ENCODE data around the gene PKP2. TPM values are rescaled to one million over a fixed set of nuclear protein-coding genes. Genes with fewer than 3 reads are reported as not detected.
A peak's percentile ranks its signal among the peaks of the same experiment; 100 is the strongest.

Gene PKP2
- total RNA-seq, 1 donor from 2014 or later = 65.3 TPM

DNA sequence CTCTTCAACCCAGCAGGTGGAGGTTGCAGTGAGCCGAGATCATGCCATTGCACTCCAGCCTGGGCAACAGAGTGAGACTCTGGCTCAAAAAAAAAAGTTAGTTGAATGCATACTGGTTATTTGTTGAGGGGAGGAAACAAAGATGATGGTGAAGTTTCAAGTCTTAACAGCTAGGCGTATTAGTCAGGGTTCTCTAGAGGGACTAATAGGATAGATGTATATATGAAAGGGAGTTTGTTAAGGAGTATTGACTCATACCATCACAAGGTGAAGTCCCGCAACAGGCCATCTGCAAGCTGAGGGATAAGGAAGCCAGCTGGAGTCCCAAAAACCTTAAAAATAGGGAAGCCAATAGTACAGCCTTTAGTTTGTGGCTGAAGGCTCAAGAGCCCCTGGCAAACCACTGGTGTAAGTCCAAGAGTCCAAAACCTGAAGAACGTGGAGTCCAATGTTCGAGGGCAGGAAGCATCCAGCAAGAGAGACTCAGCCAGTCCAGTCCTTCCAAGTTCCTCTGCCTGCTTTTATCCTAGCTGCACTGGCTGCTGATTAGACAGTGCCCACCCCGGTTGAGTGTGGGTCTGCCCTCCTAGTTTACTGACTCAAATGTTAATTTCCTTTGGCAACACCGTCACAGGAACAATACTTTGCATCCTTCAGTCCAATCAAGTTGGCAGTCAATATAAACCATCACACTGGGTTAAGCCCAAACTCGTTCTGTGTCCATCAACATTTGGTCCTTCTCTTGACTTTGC lies 26.1 kb upstream of the PKP2 start:
- Mint-ChIP-seq H3K4me3 (no peak overlapping the region), H3K27ac (no peak overlapping the region), H3K36me3 (no peaks in the 10 kb centered on the region), H3K4me1 (peaks cover 10% of the 10 kb centered on the region), H3K9me3 (no peaks in the 10 kb centered on the region), H3K27me3 (ENCODE audit: low read depth) (no peaks in the 10 kb centered on the region)
- TF ChIP-seq, protein P1, sequence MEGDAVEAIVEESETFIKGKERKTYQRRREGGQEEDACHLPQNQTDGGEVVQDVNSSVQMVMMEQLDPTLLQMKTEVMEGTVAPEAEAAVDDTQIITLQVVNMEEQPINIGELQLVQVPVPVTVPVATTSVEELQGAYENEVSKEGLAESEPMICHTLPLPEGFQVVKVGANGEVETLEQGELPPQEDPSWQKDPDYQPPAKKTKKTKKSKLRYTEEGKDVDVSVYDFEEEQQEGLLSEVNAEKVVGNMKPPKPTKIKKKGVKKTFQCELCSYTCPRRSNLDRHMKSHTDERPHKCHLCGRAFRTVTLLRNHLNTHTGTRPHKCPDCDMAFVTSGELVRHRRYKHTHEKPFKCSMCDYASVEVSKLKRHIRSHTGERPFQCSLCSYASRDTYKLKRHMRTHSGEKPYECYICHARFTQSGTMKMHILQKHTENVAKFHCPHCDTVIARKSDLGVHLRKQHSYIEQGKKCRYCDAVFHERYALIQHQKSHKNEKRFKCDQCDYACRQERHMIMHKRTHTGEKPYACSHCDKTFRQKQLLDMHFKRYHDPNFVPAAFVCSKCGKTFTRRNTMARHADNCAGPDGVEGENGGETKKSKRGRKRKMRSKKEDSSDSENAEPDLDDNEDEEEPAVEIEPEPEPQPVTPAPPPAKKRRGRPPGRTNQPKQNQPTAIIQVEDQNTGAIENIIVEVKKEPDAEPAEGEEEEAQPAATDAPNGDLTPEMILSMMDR (IDR thresholded peaks at IDR 0.05; ENCODE audit: unreplicated experiment) = no peak
- no peak for DNase-seq (ENCODE audit: low spot score in 2 of 2, unreplicated experiment in 2 of 2)

- no peaks in the 10 kb centered on the region for H3K9me3 Mint-ChIP-seq
- no peak overlapping the region for H3K4me3 Mint-ChIP-seq
- no peak overlapping the region for H3K27ac Mint-ChIP-seq
- H3K27me3 Mint-ChIP-seq (ENCODE audit: low read depth) = no peaks in the 10 kb centered on the region
- no peak for DNase-seq (ENCODE audit: low spot score in 2 of 2, unreplicated experiment in 2 of 2)
- H3K36me3 Mint-ChIP-seq = no peaks in the 10 kb centered on the region
- peaks cover 19% of the 10 kb centered on the region for H3K4me1 Mint-ChIP-seq
- TF ChIP-seq, protein P1 (IDR thresholded peaks at IDR 0.05; ENCODE audit: unreplicated experiment) = no peak
Measured at GRCh38 chr12:32921397-32921796, 24.8 kb upstream of the PKP2 start.

DNA sequence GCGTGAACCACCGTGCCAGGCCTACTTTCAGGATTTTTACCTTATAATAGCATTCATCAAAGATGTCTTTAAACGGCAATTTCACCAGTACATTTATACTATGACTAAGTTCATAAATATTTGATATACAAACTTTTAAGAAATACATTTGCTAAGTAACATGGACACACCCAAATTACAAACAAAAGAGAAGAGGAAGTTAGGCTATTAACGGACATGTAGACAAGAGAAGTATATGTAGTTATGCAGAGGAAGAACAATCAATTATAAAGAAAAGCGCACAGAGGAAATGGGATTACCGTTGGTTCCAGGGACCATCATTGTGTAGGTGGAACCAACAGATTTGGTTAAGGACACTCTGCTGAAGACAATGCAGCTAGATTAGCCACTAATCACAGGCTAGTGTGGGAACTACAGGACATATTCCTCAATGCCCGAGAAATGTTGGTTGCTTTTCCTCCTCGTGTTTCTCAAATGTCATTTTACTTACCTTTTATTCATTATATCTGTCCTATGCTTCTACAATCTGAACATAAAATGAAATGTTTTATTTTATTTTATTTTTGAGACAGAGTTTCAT lies 24.0 kb upstream of the PKP2 start:
- Mint-ChIP-seq H3K9me3 (no peaks in the 10 kb centered on the region), H3K27ac (no peak overlapping the region), H3K36me3 (no peaks in the 10 kb centered on the region), H3K4me1 (peaks cover 20% of the 10 kb centered on the region), H3K4me3 (no peak overlapping the region), H3K27me3 (ENCODE audit: low read depth) (no peaks in the 10 kb centered on the region)
- TF ChIP-seq, protein P1 (IDR thresholded peaks at IDR 0.05; ENCODE audit: unreplicated experiment) = no peak
- DNase-seq (ENCODE audit: low spot score in 2 of 2, unreplicated experiment in 2 of 2) = no peak

GRCh38 chr12:32918890-32919801 lies 22.6 kb upstream of the PKP2 start:
- H3K4me1 Mint-ChIP-seq = peaks cover 20% of the 10 kb centered on the region
- no peaks in the 10 kb centered on the region for H3K36me3 Mint-ChIP-seq
- no peaks in the 10 kb centered on the region for H3K27me3 Mint-ChIP-seq (ENCODE audit: low read depth)
- no peak overlapping the region for H3K4me3 Mint-ChIP-seq
- TF ChIP-seq, protein P1 (IDR thresholded peaks at IDR 0.05; ENCODE audit: unreplicated experiment) = peak; percentile 58
- no peaks in the 10 kb centered on the region for H3K9me3 Mint-ChIP-seq
- peak overlapping the region; percentile 80 for H3K27ac Mint-ChIP-seq
- no peak for DNase-seq (ENCODE audit: low spot score in 2 of 2, unreplicated experiment in 2 of 2)

DNA sequence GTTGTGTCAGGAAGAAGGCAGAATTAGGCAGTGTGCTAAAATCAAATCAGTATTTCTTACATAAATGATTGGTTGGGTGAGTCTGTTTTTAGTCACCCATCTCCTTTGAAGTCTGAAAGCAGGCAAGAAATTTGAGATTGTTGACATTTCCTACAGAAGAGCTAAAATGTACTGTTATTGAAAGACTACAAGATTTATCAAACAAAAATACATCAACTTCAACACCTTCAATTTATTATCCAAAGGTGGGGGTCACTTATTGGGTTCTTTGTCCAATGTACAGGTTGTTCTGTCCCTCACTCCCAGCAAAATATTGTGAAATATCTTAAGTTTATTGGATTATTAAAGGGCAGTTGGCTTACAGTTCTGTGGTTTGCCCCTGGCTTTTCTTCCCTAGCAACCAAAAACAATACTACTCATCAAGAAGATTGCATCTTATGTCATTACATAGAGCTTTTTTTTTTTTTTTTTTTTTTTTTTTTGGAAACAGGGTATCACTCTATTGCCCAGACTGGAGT lies 20.6 kb upstream of the PKP2 start:
- H3K9me3 Mint-ChIP-seq = no peaks in the 10 kb centered on the region
- TF ChIP-seq, protein P1 (IDR thresholded peaks at IDR 0.05; ENCODE audit: unreplicated experiment) = no peak
- H3K4me3 Mint-ChIP-seq = no peak overlapping the region
- no peak for DNase-seq (ENCODE audit: low spot score in 2 of 2, unreplicated experiment in 2 of 2)
- H3K4me1 Mint-ChIP-seq = peaks cover 20% of the 10 kb centered on the region
- H3K27ac Mint-ChIP-seq = peak overlapping the region; percentile 44
- H3K27me3 Mint-ChIP-seq (ENCODE audit: low read depth) = no peaks in the 10 kb centered on the region
- no peaks in the 10 kb centered on the region for H3K36me3 Mint-ChIP-seq
